GM21360 (cell line): ENCODE data around the gene PIH1D1.

ENCODE experiments used
- ATAC-seq: cut with Tn5 transposase; IDR thresholded peaks from one replicate; pipeline ENCODE4 v1.9.1; 2021; ENCODE audit warnings: mild to moderate bottlenecking, moderate library complexity; ENCODE audit not compliant: unreplicated experiment

PIH1D1 gene

GRCh38 chr19:49421039-49421877 lies 30.4 kb downstream of the PIH1D1 start:
- ATAC-seq: no peak

GRCh38 chr19:49420227-49420626 lies 31.4 kb downstream of the PIH1D1 start:
- no peak for ATAC-seq

GRCh38 chr19:49419173-49419572 lies 32.4 kb downstream of the PIH1D1 start:
- ATAC-seq: no peak

- ATAC-seq: no peak
Measured at GRCh38 chr19:49418511-49418910, 33.1 kb downstream of the PIH1D1 start.

DNA sequence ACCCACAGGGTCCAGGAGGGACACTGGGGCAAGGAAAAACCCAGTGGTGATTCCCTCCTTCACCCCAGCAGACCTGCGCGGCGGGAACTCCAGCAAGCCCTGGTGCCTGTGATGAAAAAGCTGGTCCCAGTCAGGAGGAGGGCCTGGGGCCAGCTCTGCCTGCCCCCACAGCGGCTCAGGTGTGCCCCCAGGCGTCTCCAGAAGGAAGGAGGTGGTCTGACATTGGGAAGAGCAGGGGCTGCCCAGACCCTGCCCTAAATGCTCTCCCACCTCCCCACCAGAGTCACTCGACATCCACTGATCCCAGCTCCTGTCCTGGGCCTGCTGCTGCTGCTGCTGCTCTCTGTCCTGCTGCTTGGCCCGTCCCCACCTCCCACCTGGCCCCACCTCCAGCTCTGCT lies 34.5 kb downstream of the PIH1D1 start:
- ATAC-seq: no peak

GRCh38 chr19:49415810-49416200 lies 35.8 kb downstream of the PIH1D1 start:
- no peak for ATAC-seq

DNA sequence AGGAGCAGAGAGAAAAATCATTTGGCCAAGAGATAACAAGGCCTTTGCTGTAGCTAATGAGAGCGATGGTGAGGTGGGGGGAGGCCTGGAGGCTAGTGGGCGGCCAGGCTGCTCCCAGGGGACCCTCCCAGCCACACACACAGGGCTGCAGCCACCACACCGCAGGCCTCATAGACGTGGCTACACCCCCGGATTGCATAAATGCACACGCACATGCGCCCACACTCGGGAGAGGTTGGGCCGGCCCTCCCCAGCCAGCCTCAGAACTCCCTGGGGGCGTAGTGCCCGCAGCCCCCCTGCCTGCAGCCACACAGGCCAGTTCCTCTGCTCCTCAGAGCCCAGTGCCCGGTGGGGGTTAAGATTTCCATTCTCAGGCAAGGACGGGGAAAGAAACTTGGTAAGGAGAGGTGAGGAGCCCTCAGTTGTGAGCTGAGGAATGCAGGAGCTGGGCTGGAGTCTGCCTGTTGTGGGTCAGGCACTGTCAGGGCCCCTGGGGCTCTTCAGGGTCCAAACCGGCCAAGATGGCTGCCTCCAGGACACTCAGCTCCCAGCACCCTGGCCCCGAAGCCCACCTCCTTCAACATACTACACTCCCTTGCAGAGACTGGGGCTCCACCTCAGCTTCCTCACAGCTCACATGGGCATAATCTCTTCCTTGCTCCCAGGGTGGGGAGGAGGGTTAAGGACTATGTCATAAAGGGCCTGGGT lies 36.4 kb downstream of the PIH1D1 start:
- no peak for ATAC-seq

DNA sequence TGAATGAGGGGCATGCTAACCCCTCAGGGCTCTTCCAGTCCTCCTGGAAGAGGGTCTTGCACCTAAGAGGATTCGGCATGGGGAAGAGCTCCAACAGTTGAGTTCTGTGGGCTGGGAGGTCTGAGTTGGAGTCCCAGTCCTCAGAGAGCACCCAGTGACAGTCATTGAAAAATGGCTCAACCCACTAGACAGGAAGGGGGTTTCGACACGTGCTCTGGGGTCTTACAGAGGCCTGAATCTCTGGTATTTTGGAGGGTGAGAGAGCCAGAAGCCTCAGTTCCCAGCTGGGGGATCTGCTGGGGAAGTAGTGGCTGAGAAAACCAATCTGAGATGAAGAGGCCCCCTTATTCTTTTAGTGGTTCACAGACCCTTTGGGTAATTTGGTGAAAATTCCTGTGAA lies 37.4 kb downstream of the PIH1D1 start:
- no peak for ATAC-seq

GRCh38 chr19:49413348-49413747 lies 38.3 kb downstream of the PIH1D1 start:
- ATAC-seq: no peak

DNA sequence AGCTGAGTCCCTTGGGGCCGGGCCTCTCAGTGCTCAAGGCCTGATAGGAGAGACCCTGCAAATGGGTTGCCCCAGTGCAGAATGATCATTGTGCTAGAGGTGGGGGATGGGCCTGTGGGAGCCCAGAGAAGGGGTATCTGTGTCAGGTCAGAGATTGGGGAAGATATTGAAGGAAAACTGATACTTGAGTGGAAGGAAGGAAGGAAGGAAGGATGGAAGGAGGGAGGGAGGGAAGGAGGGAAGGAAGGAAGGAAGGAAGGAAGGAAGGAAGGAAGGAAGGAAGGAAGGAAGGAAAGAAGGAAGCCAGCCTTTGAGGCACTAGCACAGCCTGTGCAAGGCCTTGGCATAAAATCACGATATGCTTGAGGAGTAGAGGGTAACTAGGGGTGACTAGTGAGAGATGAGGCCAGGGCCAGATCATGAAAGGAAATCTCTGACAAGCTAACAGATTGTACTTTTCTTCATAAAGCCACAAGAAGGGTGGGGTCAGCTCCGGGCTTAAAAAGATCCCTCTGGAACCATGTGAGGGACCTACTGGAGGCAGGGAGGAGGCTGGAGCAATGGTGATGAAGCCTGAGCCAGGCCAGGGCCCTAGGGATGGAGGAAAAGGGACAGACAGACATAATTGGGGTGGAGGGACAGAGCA lies 39.8 kb downstream of the PIH1D1 start:
- no peak for ATAC-seq

- no peak for ATAC-seq
Measured at GRCh38 chr19:49409441-49410029, 42.1 kb downstream of the PIH1D1 start.

DNA sequence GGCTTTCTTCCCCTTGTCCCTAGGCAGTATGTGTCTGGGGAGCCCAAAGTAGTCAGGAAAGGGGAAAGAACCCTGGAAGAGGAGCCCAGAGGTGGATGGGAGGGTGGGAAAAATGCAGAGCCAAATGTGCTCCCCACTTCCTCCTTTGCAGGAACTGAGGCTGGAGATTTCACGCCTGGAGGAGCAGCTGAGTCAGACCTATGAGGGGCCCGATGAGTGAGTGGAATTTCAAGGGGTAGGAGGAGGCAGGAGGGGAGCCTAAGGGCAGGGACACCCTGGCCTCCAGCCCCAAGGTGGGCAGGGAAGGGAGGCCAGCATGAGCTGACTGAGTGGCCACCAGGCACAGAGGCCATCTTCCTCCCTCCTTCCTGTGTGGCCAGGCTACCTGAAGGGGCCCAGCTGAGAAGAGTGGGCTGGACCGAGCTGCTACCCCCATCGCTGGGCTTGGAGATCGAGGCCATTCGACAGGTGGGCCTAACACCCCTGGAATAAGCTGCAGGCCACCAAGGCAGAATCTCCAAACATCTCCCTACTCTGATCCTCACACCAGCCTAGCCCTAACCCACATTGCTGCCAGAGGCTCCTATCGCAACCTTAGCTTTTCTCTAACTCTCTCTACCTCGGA lies 42.7 kb downstream of the PIH1D1 start:
- ATAC-seq: no peak

DNA sequence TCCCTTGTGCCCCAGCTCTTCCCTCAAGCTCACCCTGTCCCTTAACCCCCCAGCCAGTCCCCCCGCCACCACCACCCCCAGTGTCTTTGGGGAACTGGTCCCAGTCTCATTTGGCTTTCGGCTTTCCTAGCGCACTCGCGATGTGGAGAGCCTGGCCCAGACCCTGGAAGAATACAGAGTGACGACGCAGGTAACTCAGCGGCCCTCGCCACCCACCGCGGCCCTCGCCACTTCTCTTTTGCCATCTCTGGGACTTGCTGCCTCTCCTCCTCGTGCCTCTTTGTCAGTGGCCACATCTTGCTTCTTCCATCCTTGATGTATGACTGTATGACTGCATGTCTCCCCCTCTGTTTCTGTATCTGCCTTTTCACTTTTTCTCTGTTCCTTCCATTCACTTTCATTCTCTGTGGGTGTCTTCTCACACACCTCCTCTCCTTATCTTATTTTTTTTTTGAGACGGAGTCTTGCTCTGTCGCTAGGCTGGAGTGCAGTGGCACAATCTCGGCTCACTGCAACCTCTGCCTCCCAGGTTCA lies 44.1 kb downstream of the PIH1D1 start:
- no peak for ATAC-seq

- no peak for ATAC-seq
Measured at GRCh38 chr19:49407079-49407478, 44.5 kb downstream of the PIH1D1 start.

DNA sequence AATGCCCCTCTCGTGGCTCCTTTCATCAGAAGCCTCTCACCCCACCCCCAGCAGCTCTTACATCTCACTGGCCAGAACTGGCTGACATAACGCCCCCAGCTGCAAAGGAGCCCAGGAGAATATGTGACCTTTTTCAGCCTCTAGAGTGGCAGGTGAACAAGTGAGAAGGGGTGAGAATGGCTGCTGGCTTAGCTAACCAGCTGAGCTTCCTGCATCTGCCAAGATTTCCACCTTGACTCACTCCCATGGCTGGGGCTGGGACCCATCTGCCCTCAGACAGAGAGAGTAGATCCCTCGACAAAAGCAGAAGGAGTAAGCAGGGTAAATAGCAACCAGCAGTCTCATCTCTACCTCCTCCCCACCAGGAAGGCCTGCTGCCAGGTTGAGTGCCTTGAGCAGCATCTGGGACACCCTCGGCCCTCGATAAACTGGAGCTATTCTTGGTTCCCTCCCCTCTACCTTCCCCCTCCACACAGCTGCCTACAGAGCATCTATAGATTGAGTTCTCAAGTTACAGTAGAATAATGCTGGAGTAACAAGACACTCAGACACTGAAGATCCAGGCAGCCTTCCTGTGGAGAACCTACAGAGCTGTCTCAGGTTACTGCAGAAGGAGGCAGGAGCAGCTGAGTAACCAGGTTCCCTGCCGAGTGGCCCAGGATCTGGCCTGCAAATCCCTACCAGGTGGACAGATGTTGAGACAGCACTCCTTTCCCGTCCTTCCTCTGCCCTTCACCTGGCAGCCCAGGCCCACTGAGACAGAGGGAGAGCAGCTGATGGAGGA lies 48.0 kb downstream of the PIH1D1 start:
- no peak for ATAC-seq

DNA sequence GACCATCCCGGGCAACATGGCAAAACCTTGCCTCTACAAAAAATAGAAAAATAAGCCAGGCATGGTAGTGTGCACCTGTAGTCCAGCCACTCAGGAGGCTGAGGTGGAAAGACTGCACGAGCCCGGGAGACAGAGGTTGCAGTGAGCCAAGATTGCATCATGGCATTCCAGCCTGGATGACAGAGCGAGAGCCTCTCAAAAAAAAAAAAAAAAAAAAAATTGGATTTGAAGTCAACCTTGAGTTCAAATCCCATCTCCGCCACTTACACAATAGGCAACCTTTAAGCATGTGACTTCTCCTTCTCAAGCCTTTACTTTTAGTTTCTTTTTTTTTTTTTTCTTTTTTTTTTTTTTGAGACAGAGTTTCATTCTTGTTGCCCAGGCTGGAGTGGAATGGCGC lies 51.6 kb downstream of the PIH1D1 start:
- no peak for ATAC-seq

- ATAC-seq: no peak
Measured at GRCh38 chr19:49398931-49399330, 52.7 kb downstream of the PIH1D1 start.

GRCh38 chr19:49398001-49398615 lies 53.5 kb downstream of the PIH1D1 start:
- no peak for ATAC-seq

- no peak for ATAC-seq
Measured at GRCh38 chr19:49396738-49397505, 54.7 kb downstream of the PIH1D1 start.
